ENCODE data around the gene DPF3.

Gene DPF3

DNA sequence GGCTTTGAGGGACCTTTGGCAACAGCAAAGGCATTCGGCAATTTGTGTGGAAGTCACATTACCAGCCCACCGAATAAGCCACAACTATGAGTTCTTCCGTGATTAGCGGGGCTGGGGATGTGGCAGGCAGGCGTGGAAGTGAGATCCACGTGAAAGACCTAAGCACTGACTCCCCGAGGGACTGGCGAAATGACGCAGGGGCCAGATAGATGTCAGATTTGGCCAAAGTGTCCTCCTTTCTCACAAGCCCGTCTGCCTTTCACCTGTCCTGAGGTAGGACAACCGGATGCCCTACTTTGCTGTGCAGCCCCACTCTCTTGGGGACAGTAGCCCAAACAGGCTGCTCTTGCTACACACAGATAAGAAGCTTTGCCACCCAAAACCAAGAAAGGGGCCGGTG is 54.5 kb downstream of the DPF3 start:
- DNase-seq (ENCODE audit: low read depth): no peak

DNA sequence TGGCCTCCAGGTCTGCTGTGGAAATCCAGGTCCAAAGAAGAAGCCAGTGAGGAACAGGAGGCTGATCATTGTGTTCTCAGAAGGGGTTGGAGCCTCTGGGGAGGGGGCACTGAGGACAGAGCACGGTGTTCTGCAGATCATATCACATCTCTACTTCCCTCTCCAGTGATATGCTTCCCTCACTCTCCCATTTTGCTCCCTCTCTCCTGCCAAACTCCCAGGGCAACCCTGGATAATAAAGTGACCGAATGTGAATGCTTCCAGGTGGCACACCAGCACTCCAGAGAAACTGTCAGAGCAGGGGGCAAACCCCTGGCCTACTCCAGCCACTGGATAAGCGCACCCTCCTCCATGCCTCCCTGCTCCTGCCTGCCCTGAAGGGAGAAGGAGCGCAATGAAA is 57.8 kb downstream of the DPF3 start:
- no peak for DNase-seq (ENCODE audit: low read depth)

GRCh38 chr14:72833174-72833573 is 60.7 kb downstream of the DPF3 start:
- DNase-seq (ENCODE audit: low read depth): no peak

DNA sequence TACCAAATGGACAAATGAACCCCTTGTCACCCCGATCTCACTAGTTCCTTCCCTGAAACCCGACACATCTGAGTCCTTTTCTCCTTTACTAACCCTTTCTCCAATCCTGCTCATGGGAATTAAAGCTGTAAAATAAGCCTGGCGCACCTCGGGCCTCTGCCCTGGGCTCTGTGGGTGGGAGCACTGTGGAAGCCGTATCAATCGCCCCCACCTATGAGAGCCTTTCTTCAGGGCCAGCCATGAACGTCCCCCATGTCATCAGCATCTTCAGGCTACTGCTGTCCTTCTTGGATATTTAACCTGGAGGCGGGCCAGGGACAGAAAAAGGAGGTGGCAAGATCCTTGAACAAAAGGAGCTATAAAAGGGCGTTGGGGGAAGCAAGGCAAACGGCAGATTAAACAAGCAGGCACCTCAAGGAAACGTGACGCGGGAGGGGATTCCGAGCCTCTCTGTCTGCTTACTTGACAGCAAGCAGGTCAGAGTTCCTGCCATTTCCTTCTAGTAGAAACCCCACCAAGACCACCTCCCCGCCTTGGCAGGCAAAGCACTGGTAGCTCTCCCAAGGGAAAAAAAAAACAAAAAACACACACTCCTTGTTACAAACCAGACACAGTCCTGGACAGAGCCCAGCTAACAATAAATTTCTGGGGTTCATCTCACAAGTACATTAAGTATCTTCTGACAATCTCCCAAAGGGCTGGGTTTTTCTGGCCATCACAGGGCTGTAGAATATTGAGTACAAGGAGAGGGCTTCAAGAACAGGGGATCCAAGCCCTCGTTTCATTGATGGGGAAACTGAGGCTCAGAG is 62.9 kb downstream of the DPF3 start:
- no peak for DNase-seq (ENCODE audit: low read depth)

DNA sequence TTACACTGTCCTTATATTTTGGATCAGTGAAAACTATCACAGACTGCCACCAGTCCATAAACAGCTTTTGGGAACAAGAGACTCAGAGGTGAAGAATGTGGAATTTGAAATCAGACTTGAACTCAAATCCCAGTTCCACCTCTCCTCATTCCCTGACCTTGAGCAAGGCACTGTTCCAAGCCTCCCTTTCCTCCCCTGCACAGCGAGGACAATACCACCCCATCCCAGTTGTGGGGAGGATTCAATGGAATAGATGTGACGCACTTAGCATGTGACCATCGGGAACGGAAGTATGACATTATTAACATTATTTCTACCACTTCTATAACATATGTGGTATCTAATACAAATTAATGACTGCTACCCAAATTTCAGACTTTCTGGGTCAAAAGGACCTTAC is 63.5 kb downstream of the DPF3 start:
- DNase-seq (ENCODE audit: low read depth): no peak

- DNase-seq (ENCODE audit: low read depth): no peak
These were observed 65.3 kb downstream of the DPF3 start for GRCh38 chr14:72828604-72829003.

DNA sequence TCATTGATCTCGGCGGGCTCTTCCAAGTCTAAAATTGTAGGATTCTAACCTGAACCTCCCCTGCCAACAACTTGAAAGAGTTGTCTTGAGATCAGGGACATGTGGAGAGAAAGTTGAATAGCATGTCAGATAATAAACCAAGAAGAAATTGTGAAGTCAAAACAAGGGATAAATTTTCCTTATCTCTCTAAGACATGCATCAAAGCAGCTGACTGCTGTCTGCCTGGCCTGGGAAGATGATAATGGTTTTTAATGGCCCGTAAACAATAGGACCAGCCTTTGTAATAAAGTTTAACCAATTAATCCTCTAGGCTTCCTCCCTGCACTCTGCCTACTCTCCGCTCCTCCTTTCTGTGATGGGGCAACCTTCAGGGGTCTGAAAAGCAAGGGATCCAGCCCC is 67.9 kb downstream of the DPF3 start:
- no peak for DNase-seq (ENCODE audit: low read depth)

DNA sequence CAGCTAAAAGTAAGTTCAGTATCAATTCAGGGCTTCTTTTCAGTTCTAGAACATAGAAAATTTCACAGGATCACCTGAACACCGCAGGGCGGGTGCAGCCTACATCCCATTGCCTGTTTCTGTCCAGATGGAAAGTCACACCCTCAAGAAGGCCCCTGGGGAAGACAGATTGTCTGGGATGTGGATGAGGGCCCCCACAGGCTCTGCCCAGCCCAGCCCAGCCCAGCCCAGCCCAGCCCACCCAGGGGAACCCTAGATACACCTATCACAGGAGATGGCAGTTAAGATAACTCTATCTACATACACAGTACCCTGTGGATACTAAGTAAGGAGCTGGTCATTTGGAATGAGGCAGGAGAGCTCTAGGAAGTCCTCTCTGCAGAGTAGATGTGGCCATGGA is 68.4 kb downstream of the DPF3 start:
- no peak for DNase-seq (ENCODE audit: low read depth)

- DNase-seq (ENCODE audit: low read depth): no peak
These were observed 69.8 kb downstream of the DPF3 start for GRCh38 chr14:72824051-72824450.

DNA sequence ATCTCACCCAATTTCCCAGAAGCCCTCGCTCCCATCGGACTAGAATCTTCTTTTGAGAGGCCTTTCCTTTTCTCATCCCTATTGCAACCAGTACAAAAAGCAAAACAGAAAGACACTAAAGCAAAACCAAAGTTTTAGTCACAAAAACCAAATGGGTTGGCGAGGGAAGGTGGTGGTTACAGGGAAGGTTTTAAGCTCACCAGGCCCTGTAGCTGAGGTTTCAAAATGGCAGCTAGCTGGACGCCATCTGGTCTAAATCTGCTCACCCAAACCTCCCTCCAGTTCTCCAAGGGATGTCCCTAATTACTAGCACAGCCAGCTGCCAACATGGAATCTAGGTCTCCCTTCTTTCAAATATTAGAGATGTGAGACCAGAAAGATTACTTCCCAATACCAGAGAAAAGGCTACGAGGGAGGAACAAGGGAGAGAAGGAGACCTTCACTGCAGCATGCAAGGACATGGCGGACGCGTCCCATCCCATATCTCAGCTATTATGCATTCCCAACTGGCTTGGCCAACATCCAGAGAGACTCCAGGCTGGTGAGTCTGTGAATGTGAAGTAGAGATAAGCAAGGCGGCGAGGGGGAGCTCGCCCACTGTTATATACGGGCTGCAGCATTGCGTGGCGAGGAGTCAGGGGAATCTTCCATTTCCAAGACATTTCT is 70.8 kb downstream of the DPF3 start:
- no peak for DNase-seq (ENCODE audit: low read depth)

DNA sequence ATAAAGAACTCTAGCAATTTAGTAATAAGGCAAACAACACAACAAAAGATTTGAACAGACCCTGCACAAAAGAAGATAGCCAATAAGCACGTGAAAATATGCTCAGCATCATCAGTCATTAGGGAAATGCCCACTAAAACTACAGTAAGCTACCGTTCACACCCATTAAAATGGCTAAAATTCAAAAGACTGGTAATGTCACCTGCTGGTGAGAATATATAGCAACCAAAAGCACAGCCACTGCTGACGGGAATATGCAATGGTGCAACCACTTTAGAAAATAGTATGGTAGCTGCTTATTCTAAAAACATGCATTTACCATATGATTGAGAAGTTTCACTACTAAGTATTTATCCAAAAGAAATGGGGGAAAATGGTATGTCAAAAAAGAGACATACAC is 74.9 kb downstream of the DPF3 start:
- DNase-seq (ENCODE audit: low read depth): no peak

DNA sequence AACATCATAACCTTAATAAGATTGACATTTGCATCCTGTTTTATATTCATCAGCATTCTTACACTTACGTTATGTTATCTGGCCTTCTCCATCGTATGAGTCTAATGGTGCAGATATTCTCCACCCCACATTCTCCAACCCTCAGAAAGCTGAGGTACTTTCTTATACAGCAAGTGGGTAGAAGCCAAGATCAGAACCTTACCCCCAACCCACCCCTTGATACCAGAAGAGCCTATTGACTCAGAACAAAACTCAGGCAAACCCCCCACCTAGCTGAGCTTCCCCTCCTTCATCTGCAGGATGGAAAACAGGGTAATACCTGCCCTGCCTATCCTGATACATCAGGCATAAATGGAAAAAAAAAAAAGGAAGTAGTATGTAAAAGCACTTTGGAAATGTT is 77.6 kb downstream of the DPF3 start:
- no peak for DNase-seq (ENCODE audit: low read depth)

GRCh38 chr14:72815430-72815829 is 78.5 kb downstream of the DPF3 start:
- no peak for DNase-seq (ENCODE audit: low read depth)

DNA sequence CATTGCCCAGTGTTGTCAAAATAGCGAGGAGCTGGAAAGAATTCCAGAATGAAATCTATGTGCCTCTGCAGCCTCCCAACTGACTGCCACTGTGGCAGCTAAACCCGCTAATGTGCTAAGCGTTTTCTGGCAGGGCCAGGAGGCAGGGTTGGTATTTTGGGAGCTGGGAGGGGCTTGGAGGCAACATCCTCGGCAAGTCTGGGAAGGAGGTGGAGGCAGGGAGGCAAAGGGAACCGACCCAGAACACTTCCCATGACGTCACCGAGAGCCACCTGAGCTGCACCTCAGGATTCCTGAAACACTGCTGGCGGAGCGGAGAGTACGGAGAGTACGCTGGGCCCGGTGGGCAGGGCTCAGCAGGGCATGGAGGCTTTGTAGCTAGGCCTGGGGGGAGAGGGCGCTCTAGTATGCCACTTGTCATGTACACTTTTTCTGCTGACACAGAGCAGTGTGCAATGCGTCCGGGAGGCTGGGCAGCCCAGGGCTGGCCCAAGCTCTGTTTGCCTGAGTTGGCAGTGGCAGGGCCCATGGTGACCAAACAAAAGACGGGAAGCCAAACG is 81.5 kb downstream of the DPF3 start:
- DNase-seq (ENCODE audit: low read depth): no peak

GRCh38 chr14:72810201-72810600 is 83.7 kb downstream of the DPF3 start:
- DNase-seq (ENCODE audit: low read depth): peak; percentile 42

DNA sequence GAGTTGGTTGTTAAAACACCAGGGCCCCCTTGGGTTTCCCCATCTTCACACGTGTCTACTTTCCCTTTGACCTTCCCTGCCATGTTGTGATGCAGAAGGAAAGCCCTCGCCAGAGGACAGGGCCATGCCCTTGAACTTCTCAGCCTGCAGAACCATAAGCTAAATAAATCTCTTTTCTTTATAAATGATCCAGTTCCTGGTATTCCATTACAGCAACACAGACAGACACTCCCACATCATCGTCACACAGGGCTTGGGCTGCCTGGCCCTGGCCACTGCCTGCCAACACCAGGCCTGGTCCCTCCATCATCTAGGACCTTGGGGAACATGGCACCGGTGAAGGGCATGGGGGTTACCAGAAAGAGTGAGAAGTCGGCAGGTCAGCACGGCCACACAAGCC is 84.8 kb downstream of the DPF3 start:
- no peak for DNase-seq (ENCODE audit: low read depth)

- DNase-seq (ENCODE audit: low read depth): no peak
These were observed 85.3 kb downstream of the DPF3 start for GRCh38 chr14:72808564-72808963.

GRCh38 chr14:72802588-72802946 is 91.3 kb downstream of the DPF3 start:
- no peak for DNase-seq (ENCODE audit: low read depth)

DNA sequence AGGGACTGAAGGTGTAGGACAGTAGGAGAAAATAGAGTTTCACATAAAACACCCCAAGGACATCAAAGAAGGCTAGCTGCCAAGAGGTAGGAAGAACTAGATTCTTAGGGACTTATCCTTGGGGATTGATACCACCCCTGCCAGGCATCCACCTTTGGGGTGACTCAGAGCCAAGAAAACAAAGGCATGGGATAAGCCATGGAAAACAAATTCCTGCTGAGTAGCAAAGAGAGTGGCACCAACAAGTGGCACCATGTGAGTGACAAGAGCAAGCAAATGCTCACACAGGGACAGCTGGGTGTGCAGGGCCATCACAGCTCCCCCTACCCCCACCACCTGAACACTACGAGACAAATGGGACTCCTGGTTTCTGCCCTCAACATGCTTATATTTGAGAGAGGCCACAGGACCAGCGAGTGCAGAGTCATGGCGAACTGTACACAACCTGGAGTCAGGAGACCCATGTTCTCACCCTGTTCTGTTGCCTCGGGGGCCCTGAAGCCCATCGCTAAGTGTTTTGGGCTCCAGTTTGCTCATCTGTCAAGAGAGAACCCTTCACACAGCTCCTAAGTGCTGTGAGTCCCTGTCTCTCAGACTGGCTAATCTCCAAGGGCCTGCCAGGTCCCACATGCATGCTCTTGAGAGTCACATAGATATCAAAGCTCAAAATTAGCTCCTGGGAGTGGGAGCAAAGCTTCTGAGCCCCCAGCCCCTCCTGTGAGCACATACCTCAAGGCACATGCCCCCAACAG is 91.9 kb downstream of the DPF3 start:
- DNase-seq (ENCODE audit: low read depth): no peak

GRCh38 chr14:72801381-72801812 is 92.5 kb downstream of the DPF3 start:
- no peak for DNase-seq (ENCODE audit: low read depth)

DNA sequence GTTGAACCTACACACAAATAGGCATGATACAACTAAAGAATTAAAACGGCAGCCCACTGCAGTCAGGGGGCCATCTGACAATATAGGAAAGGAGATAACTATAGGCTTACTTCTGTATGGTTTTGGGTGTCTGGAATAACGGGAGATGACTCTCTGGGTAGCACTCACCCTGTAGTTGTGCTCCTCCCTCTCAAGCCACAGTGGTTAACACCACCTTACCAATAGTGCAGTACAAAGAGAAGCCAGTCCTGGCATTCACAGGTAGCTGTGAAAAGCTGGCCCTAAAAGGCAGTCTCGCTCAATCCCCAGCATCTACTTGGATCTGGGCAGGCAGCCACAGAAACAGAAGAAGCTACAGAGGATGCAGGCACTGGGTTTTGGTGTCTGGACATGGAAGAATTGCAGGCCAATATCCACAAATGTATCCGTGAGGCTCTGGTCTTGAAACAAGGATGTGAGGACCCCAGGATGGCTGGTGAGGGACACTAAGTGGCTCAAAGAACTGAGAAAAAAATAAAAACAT is 93.0 kb downstream of the DPF3 start:
- DNase-seq (ENCODE audit: low read depth): no peak

- no peak for DNase-seq (ENCODE audit: low read depth)
These were observed 93.6 kb downstream of the DPF3 start for GRCh38 chr14:72800296-72800695.

DNA sequence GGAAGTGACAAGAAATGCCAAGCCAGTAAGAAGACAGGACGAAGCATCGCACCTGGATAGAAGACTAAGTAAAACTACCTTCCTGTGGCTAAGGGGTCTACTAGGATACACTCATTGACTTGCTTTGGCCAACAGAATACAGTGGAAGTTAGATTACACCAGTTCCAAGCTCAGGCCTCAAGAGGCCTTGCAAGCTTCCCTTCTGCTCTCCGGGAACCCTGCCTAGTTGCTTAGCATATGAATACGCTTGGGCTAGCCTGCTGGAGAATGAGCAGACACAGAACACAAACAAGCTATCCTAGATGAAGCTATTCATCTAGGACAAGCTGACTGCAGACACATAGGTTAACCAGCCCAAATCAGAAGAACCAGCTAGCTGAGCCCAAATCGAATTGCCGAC is 97.0 kb downstream of the DPF3 start:
- DNase-seq (ENCODE audit: low read depth): no peak
